Osteoblast (primary cell): ENCODE results near the gene PDCD4. TPM values are rescaled to one million over a fixed set of nuclear protein-coding genes. Genes with fewer than 3 reads are reported as not detected.

Experiments
- DNase-seq: peaks from one replicate; pipeline ENCODE4 v3.0.0; 2011; ENCODE audit warnings: low spot score, mixed read lengths; ENCODE audit not compliant: insufficient read length; ENCODE audit errors: missing footprints
- H2AFZ ChIP-seq: 2 replicates; pipeline ENCODE4 v1.6.0; 2011; ENCODE audit warnings: mild to moderate bottlenecking, low read length
- H3K27ac ChIP-seq: 2 replicates; pipeline ENCODE4 v1.5.1; 2011; ENCODE audit warnings: mild to moderate bottlenecking, low read depth, low read length, moderate library complexity
- H3K27me3 ChIP-seq: 2 replicates; pipeline ENCODE4 v1.6.0; 2012; ENCODE audit warnings: mild to moderate bottlenecking, control low read depth, inconsistent platforms, low read length, moderate library complexity; ENCODE audit not compliant: insufficient read depth
- H3K36me3 ChIP-seq: 2 replicates; pipeline ENCODE4 v1.5.1; 2011; ENCODE audit warnings: mild to moderate bottlenecking, low read length, control low read depth, moderate library complexity; ENCODE audit not compliant: insufficient read depth
- H3K4me1 ChIP-seq: 2 replicates; pipeline ENCODE4 v1.5.1; 2011; ENCODE audit warnings: mild to moderate bottlenecking, low read length, control low read depth, moderate library complexity; ENCODE audit not compliant: insufficient read depth
- H3K4me2 ChIP-seq: 2 replicates; pipeline ENCODE4 v1.6.0; 2011; ENCODE audit warnings: mild to moderate bottlenecking, low read length; ENCODE audit not compliant: insufficient read depth
- H3K4me3 ChIP-seq: fragments of 200-600 bp; sonication (generic); 3 replicates; pipeline ENCODE4 v1.5.1; 2012; ENCODE audit warnings: mild to moderate bottlenecking, low read length, inconsistent platforms; ENCODE audit not compliant: insufficient read depth
- H3K79me2 ChIP-seq: 2 replicates; pipeline ENCODE4 v1.6.0; 2012; ENCODE audit warnings: mild to moderate bottlenecking, low read length, control low read depth, inconsistent platforms; ENCODE audit not compliant: insufficient read depth
- H3K9me3 ChIP-seq: 2 replicates; pipeline ENCODE4 v1.5.1; 2011; ENCODE audit warnings: low read depth, low read length, control low read depth
- H4K20me1 ChIP-seq: 2 replicates; pipeline ENCODE4 v1.6.0; 2012; ENCODE audit warnings: mild to moderate bottlenecking, low read length, control low read depth; ENCODE audit not compliant: insufficient read depth
- CTCF ChIP-seq: IDR thresholded peaks from 2 replicates; pipeline ENCODE4 v1.5.1; 2011; ENCODE audit warnings: mild to moderate bottlenecking, low read depth, low read length, moderate library complexity; ENCODE audit errors: extremely low read depth
- total RNA-seq: library from RNA; depleted of rRNA; stranded (reverse); fragments of >200 nt; gene quantifications from 2 replicates; pipeline ENCODE4 v1.2.3, GENCODE V29; 2012

The PDCD4 gene
- total RNA-seq, 1 donor: 73.8 TPM

DNA sequence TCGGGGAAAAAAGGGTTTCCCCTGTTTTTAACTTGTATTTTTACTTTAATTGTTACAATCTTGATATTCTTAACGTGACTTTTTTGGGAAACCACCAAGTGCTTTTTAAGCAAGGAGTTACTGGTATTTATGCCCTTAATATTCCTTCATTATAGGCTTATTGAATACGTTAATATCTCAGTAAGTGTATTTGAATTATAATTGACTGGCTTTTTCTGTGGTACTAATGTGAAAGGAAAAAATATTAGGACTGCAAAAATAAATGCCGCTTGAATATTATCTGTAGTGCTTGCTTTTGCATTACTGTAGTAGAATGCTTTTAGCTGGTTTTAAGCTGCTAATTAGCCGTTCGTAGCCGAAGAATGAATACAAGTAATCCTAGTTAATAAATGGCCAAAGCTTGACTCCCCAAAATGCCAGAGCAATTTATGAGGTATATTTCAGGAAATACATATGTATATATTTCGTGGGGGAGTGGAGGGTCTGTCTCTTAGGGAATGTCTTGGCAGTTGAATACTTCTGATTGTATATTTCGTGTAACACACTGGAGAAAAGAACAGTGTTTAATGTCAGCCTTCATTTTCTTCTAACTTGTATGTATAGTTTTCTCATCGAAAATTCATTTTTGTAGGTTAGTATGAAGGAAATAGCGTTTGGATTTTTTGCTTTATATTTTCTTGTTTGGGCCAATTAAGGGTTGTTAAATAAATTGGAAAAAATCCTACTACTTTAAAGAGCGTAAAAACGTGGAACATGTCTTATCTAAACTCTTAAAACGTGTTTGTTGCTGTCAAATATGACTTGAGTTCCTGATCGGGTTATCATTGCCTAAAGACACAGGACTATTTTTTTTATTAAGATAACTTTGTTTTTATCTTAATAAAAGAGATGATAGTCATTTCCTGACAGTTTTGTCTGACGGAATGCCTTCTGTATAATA is 1.5 kb downstream of the PDCD4 start:
- peak overlapping the region; percentile 95 for H3K27ac ChIP-seq
- H3K36me3 ChIP-seq: no peaks in the 10 kb centered on the region
- H3K4me3 ChIP-seq: peak overlapping the region; percentile 88
- peaks cover 19% of the 10 kb centered on the region for H3K4me1 ChIP-seq
- no peaks in the 10 kb centered on the region for H4K20me1 ChIP-seq
- DNase-seq: no peak
- no peaks in the 10 kb centered on the region for H3K27me3 ChIP-seq
- H3K79me2 ChIP-seq: peaks cover 56% of the 10 kb centered on the region
- TF ChIP-seq CTCF: no peak
- no peak overlapping the region for H2AFZ ChIP-seq
- peak overlapping the region; percentile 82 for H3K4me2 ChIP-seq
- no peaks in the 10 kb centered on the region for H3K9me3 ChIP-seq

GRCh38 chr10:110873951-110874350 is 2.2 kb downstream of the PDCD4 start:
- Histone ChIP-seq H3K4me1 (peaks cover 19% of the 10 kb centered on the region), H4K20me1 (no peaks in the 10 kb centered on the region), H2AFZ (no peak overlapping the region), H3K9me3 (no peaks in the 10 kb centered on the region), H3K4me2 (peak overlapping the region; percentile 82), H3K79me2 (peaks cover 63% of the 10 kb centered on the region), H3K27ac (peak overlapping the region; percentile 95), H3K36me3 (peaks cover 5% of the 10 kb centered on the region), H3K4me3 (peak overlapping the region; percentile 88), H3K27me3 (no peaks in the 10 kb centered on the region)
- no peak for DNase-seq
- no peak for TF ChIP-seq CTCF

DNA sequence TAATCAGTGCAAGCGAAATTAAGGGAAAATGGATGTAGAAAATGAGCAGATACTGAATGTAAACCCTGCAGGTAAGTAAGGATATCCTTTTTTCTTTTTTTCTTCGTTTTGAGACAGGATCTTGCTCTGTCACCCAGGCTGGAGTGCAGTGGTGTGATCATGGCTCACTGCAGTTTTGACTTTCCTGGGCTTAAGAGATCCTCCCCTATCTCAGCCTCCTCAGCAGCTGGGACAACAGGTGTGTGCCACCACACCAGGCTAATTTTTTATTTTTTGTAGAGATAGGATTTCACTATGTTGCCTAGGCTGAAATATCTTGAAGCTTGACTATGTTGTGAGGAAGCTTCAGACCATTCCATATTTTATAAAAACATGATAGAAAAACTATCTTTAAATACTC is 4.3 kb downstream of the PDCD4 start:
- H3K79me2 ChIP-seq: peaks cover 78% of the 10 kb centered on the region
- no peak overlapping the region for H3K4me3 ChIP-seq
- H3K4me2 ChIP-seq: no peak overlapping the region
- no peak overlapping the region for H2AFZ ChIP-seq
- no peaks in the 10 kb centered on the region for H3K9me3 ChIP-seq
- H4K20me1 ChIP-seq: no peaks in the 10 kb centered on the region
- H3K27ac ChIP-seq: no peak overlapping the region
- no peak for TF ChIP-seq CTCF
- H3K36me3 ChIP-seq: peaks cover 9% of the 10 kb centered on the region
- no peak for DNase-seq
- H3K27me3 ChIP-seq: no peaks in the 10 kb centered on the region
- peaks cover 25% of the 10 kb centered on the region for H3K4me1 ChIP-seq

GRCh38 chr10:110876788-110877187 is 5.1 kb downstream of the PDCD4 start:
- Histone ChIP-seq H2AFZ (no peak overlapping the region), H3K4me3 (no peak overlapping the region), H3K79me2 (peaks cover 81% of the 10 kb centered on the region), H3K27ac (no peak overlapping the region), H3K4me1 (peaks cover 26% of the 10 kb centered on the region), H4K20me1 (no peaks in the 10 kb centered on the region), H3K36me3 (peaks cover 12% of the 10 kb centered on the region), H3K9me3 (no peaks in the 10 kb centered on the region), H3K4me2 (no peak overlapping the region), H3K27me3 (no peaks in the 10 kb centered on the region)
- TF ChIP-seq CTCF: no peak
- DNase-seq: no peak
